HepG2 (cell line): Measurements from ENCODE around the gene UQCR11. TPM values are rescaled to one million over a fixed set of nuclear protein-coding genes. Genes with fewer than 3 reads are reported as not detected.
A peak's percentile ranks its signal among the peaks of the same experiment; 100 is the strongest.

Experiments
- FIP1L1 ChIP-seq: fragments of 200-400 bp; formaldehyde crosslinking; IDR thresholded peaks from 2 replicates; pipeline ENCODE4 v1.6.1; 2018; ENCODE audit warnings: low read depth, mild to moderate bottlenecking, low read length, moderate library complexity, borderline replicate concordance; ENCODE audit not compliant: insufficient read depth
- MYNN ChIP-seq: sonication (generic); formaldehyde crosslinking; IDR thresholded peaks from 2 replicates; pipeline ENCODE4 v1.4.0; 2020; ENCODE audit warnings: mild to moderate bottlenecking, low read depth, missing genetic modification reagents
- POLR2G ChIP-seq: fragments of 200-400 bp; formaldehyde crosslinking; IDR thresholded peaks from 2 replicates; pipeline ENCODE4 v1.6.1; 2018; ENCODE audit warnings: mild to moderate bottlenecking, low read depth, low read length, moderate library complexity
- SNAPC4 ChIP-seq: sonication (generic); formaldehyde crosslinking; IDR thresholded peaks from 2 replicates; pipeline ENCODE4 v1.4.0; 2020; ENCODE audit warnings: mild to moderate bottlenecking, missing genetic modification reagents
- ZBED4 ChIP-seq: sonication (generic); formaldehyde crosslinking; IDR thresholded peaks from 2 replicates; pipeline ENCODE4 v1.4.0; 2020; ENCODE audit warnings: missing genetic modification reagents, borderline replicate concordance
- ZBTB40 ChIP-seq, 2 experiments: fragments of 450-650 bp in 1 of 2; sonication (generic) in 1 of 2; formaldehyde crosslinking in 1 of 2; IDR thresholded peaks; 2 replicates each; pipeline versions ENCODE4 v1.6.1 to v1.8.0; 2016 to 2022; ENCODE audit warnings: antibody characterized with exemption in 1 of 2, mild to moderate bottlenecking in 1 of 2, missing genetic modification reagents in 1 of 2
- ZNF121 ChIP-seq: sonication (generic); formaldehyde crosslinking; IDR thresholded peaks from 2 replicates; pipeline ENCODE4 v1.5.0; 2020; ENCODE audit warnings: mild to moderate bottlenecking, missing genetic modification reagents
- ZNF546 ChIP-seq: sonication (generic); formaldehyde crosslinking; conservative IDR thresholded peaks from 2 replicates; pipeline ENCODE4 v1.8.1; 2023; ENCODE audit warnings: mild to moderate bottlenecking, missing genetic modification reagents
- polyA plus RNA-seq, 8 experiments: library from polyadenylated mRNA; depleted of rRNA in 3 of 8; stranded (reverse) in 7 of 8; unstranded in 1 of 8; fragments of >200 nt; fragmentation: Illumina TruSeq in 4 of 8; extraction: Trizol in 4 of 8; gene quantifications; 2 replicates each; pipeline versions ENCODE4 v1.2.1 to v1.2.3, GENCODE V29; 2011 to 2016; ENCODE audit warnings: low read depth in 4 of 8, missing spikeins in 1 of 8, mixed read lengths in 1 of 8; ENCODE audit not compliant: insufficient read depth in 1 of 8
- total RNA-seq, 5 experiments: library from RNA; depleted of rRNA; stranded (reverse); fragments of >200 nt; fragmentation: Illumina TruSeq; extraction: Trizol; gene quantifications; 2 replicates each; pipeline ENCODE4 v1.2.3, GENCODE V29; 2016; ENCODE audit warnings: low read depth in 1 of 5

The UQCR11 gene
- total and polyA plus RNA-seq, 2 of the 13 experiments (the other 11 are each of a cell fraction or from before 2014, with no cell fraction given): 125 to 214 TPM

- no peak for TF ChIP-seq ZBTB40 (IDR thresholded peaks at IDR 0.05)
- 0 out of 2 replicates have a peak, but pooled peaks have one; percentile 44 for TF ChIP-seq ZBTB40 (CRISPR knock-in tag; IDR thresholded peaks at IDR 0.05)
- TF ChIP-seq POLR2G: peak; percentile 90
- TF ChIP-seq ZBED4 (CRISPR knock-in tag): peak; percentile 87
- no peak for TF ChIP-seq MYNN (CRISPR knock-in tag)
- TF ChIP-seq FIP1L1: no peak
- no peak for TF ChIP-seq ZNF546 (CRISPR knock-in tag)
- TF ChIP-seq ZNF121 (CRISPR knock-in tag): no peak
- no peak for TF ChIP-seq SNAPC4 (CRISPR knock-in tag)
Measured at GRCh38 chr19:1605236-1606137, at the start of gene UQCR11 (continued).
